Measurements from ENCODE around the gene NPHS1.
A peak's percentile ranks its signal among the peaks of the same experiment; 100 is the strongest.

NPHS1 gene

DNA sequence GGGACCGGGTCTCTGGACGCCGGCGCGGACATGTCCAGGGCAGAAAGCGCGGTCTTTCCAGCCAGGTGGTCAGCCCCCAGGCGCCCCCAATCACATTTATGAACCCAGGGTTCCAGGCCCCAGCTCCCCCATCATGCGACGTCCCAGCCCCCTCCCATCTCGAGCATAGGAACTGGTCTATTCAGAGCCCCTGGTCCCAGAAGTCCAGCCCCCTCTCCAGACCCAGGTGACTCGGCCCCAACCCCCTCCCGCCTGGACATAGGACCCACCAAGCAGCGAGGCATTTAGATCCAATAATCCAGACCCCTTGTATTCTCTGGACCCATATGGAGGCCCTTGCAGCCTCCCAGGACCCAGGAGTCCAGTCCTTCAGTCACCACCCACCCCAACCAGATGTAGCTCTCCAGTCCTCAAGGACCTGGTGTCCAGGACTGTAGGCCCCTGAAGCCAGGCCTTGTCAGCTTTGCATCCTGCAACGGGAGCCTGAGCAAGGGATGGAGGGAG is 16.6 kb upstream of the NPHS1 start:
- DNase-seq (ENCODE audit: low read depth): no peak
- TF ChIP-seq, protein P1, sequence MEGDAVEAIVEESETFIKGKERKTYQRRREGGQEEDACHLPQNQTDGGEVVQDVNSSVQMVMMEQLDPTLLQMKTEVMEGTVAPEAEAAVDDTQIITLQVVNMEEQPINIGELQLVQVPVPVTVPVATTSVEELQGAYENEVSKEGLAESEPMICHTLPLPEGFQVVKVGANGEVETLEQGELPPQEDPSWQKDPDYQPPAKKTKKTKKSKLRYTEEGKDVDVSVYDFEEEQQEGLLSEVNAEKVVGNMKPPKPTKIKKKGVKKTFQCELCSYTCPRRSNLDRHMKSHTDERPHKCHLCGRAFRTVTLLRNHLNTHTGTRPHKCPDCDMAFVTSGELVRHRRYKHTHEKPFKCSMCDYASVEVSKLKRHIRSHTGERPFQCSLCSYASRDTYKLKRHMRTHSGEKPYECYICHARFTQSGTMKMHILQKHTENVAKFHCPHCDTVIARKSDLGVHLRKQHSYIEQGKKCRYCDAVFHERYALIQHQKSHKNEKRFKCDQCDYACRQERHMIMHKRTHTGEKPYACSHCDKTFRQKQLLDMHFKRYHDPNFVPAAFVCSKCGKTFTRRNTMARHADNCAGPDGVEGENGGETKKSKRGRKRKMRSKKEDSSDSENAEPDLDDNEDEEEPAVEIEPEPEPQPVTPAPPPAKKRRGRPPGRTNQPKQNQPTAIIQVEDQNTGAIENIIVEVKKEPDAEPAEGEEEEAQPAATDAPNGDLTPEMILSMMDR (IDR thresholded peaks at IDR 0.05; ENCODE audit: insufficient read depth, low read depth, low read length, missing control alignments): no peak
- H3K4me3 ChIP-seq (ENCODE audit: low read depth, low read length): peak overlapping the region; percentile 4

DNA sequence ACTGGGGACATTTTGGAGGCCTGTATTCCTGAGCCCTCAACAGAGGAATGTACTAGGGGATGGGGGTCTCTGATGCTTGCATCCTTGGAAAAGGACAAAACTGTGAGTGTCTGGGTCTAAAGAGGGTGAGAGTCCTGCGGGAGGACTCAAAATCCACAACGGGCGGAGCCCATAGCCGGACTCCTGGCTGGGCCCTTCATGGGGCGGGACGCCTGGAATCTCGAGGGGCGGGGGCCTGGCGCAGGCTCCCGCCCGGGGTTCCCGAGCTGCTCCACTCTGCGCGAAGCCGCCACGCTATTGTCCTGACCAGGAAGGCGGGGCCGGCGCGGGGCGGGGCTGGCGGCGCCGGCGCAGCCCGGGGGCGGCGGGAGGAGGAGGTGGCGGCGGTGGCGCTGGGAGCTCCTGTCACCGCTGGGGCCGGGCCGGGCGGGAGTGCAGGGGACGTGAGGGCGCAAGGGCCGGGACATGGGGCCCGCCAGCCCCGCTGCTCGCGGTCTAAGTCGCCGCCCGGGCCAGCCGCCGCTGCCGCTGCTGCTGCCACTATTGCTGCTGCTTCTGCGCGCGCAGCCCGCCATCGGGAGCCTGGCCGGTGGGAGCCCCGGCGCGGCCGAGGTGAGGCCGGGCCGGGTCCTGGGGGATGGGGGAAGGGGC is 16.0 kb upstream of the NPHS1 start, which contains the start of gene APLP1:
APLP1 (plus strand) TSS at position 403 of the 651 bp plus-strand sequence; CDS start at position 466, 63 bp downstream.
- TF ChIP-seq, protein P1 (IDR thresholded peaks at IDR 0.05; ENCODE audit: insufficient read depth, low read depth, low read length, missing control alignments): no peak
- peak within 1 kb of the TSS; percentile 4 for H3K4me3 ChIP-seq (ENCODE audit: low read depth, low read length)
- DNase-seq (ENCODE audit: low read depth): peak; percentile 47

DNA sequence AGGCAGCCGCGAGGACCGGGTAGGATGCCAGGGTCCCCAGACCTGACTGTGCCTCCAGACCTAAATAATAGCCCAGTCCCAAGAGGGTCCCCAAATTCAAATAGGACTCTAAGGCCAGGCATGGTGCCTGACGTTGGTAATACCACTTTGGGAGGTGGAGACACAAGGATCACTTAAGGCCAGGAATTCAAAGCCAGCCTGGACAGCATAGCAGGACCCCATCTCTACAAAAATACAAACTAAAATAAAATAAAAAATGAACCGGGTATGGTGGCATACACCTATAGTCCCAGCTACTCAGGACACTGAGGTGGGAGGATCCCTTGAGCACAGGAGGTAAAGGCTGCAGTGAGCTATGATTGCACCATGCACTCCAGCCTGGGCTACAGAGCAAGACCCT is 10.7 kb upstream of the NPHS1 start:
- no peak overlapping the region for H3K4me3 ChIP-seq (ENCODE audit: low read depth, low read length)
- TF ChIP-seq, protein P1 (IDR thresholded peaks at IDR 0.05; ENCODE audit: insufficient read depth, low read depth, low read length, missing control alignments): no peak
- DNase-seq (ENCODE audit: low read depth): no peak

DNA sequence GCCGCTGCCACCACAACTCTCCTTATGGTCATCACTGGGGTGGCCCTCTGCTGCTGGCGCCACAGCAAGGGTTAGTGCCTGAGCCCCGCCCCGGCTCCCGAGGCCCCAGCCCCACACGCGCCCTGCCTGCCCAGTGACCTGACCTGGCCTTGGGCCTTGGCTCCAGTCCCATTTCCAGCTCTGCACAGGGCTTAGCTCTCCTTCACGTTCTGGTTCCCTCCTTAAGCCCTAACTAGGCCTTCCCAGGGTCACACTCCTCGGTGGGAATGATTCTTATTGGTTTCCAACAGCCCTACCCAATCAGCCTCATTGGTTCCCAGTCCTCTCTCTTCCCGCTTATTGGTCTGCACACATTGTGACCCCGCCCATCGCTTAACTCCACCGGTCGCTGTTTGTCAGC is 10.2 kb upstream of the NPHS1 start:
- TF ChIP-seq, protein P1 (IDR thresholded peaks at IDR 0.05; ENCODE audit: insufficient read depth, low read depth, low read length, missing control alignments): no peak
- no peak for DNase-seq (ENCODE audit: low read depth)
- no peak overlapping the region for H3K4me3 ChIP-seq (ENCODE audit: low read depth, low read length)

DNA sequence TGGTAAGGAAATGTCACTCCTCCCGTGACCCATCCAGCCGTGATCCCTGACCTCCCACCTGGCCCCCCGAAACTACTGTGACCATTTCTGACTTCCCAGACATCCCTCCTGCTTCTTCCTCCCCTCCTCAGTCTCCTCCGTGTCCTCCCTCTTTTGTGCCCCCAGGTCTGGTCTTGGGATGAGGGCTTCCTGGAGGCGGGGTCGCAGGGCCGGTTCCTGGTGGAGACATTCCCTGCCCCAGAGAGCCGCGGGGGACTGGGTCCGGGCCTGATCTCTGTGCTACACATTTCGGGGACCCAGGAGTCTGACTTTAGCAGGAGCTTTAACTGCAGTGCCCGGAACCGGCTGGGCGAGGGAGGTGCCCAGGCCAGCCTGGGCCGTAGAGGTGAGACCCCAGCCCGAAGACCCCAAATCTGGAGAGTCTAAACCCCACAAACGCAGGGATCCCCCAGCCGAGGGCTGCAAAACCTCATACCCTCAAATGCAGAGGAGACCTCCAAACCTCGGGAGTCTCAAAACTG is 9.4 kb upstream of the NPHS1 start:
- no peak for DNase-seq (ENCODE audit: low read depth)
- TF ChIP-seq, protein P1 (IDR thresholded peaks at IDR 0.05; ENCODE audit: insufficient read depth, low read depth, low read length, missing control alignments): no peak
- H3K4me3 ChIP-seq (ENCODE audit: low read depth, low read length): no peak overlapping the region

DNA sequence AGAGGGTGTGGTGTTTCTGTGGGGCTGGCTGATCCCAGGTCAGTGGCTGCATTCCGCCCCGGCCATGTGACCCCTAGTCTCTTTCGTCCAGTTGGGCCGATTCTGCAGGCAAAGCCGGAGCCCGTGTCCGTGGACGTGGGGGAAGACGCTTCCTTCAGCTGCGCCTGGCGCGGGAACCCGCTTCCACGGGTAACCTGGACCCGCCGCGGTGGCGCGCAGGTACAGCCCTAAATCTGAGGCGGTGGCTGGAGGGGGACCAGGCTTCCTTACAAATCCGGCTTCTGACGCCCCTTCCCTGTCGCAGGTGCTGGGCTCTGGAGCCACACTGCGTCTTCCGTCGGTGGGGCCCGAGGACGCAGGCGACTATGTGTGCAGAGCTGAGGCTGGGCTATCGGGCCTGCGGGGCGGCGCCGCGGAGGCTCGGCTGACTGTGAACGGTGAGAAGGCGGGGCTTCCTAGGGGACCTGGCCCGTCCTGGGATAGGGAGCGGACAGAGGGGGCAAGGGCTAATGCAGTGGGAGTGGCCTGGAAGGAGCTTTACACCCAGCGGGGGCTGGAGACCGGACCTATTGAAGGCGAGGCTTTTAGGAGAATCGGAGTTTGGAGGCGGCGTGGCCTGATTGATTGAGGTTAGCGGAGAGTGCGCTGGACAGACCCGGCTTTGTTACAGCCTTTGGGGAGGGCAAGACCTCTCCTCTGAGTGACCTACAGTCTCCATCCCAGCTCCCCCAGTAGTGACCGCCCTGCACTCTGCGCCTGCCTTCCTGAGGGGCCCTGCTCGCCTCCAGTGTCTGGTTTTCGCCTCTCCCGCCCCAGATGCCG is 8.7 kb upstream of the NPHS1 start:
- no peak overlapping the region for H3K4me3 ChIP-seq (ENCODE audit: low read depth, low read length)
- DNase-seq (ENCODE audit: low read depth): no peak

More for the DNA sequence above, 8.7 kb upstream of the NPHS1 start:
- TF ChIP-seq, protein P1 (IDR thresholded peaks at IDR 0.05; ENCODE audit: insufficient read depth, low read depth, low read length, missing control alignments): no peak
